Hepatocyte (in vitro differentiated cells): ENCODE measurements around the gene TUBB2A. TPM values are rescaled to one million over a fixed set of nuclear protein-coding genes. Genes with fewer than 3 reads are reported as not detected.
A peak's percentile ranks its signal among the peaks of the same experiment; 100 is the strongest.

ENCODE experiments used
- DNase-seq: peaks from one replicate; pipeline ENCODE4 v3.0.0-alpha.2; 2016; ENCODE audit warnings: low spot score
- H2AFZ ChIP-seq: fragments of 200-600 bp; sonication (generic); 2 replicates; pipeline ENCODE4 v1.6.0; 2016; ENCODE audit warnings: antibody characterized with exemption, mild to moderate bottlenecking
- H3K27ac ChIP-seq: fragments of 200-600 bp; sonication (generic); 2 replicates; pipeline ENCODE4 v1.5.1; 2016; ENCODE audit warnings: mild to moderate bottlenecking
- H3K27me3 ChIP-seq: fragments of 200-600 bp; sonication (generic); 2 replicates; pipeline ENCODE4 v1.6.1; 2016
- H3K36me3 ChIP-seq: fragments of 200-600 bp; sonication (generic); replicated peaks from 2 replicates; pipeline ENCODE4 v1.5.1; 2016; ENCODE audit warnings: low read depth; ENCODE audit not compliant: insufficient read depth
- H3K4me1 ChIP-seq: fragments of 200-600 bp; sonication (generic); 2 replicates; pipeline ENCODE4 v1.5.1; 2016; ENCODE audit warnings: mild to moderate bottlenecking, moderate library complexity; ENCODE audit not compliant: insufficient read depth
- H3K4me2 ChIP-seq: fragments of 200-600 bp; sonication (generic); 2 replicates; pipeline ENCODE4 v1.6.0; 2016
- H3K4me3 ChIP-seq: fragments of 200-600 bp; sonication (generic); 2 replicates; pipeline ENCODE4 v1.5.1; 2016; ENCODE audit warnings: mild to moderate bottlenecking
- H3K79me2 ChIP-seq: fragments of 200-600 bp; sonication (generic); 2 replicates; pipeline ENCODE4 v1.6.0; 2017; ENCODE audit warnings: mild to moderate bottlenecking
- H3K9me2 ChIP-seq: fragments of 200-600 bp; sonication (generic); replicated peaks from 2 replicates; pipeline ENCODE4 v1.6.0; 2017; ENCODE audit warnings: mild to moderate bottlenecking; ENCODE audit not compliant: insufficient read depth
- H3K9me3 ChIP-seq: fragments of 200-600 bp; sonication (generic); 2 replicates; pipeline ENCODE4 v1.5.1; 2016; ENCODE audit warnings: low read depth, mild to moderate bottlenecking
- H4K20me1 ChIP-seq: fragments of 200-600 bp; sonication (generic); 2 replicates; pipeline ENCODE4 v1.6.0; 2016; ENCODE audit warnings: mild to moderate bottlenecking; ENCODE audit not compliant: insufficient read depth, poor library complexity, severe bottlenecking
- EZH2 ChIP-seq: fragments of 200-600 bp; sonication (generic); IDR thresholded peaks from 2 replicates; pipeline ENCODE4 v1.6.1; 2016; ENCODE audit warnings: antibody characterized with exemption, mild to moderate bottlenecking, borderline replicate concordance
- EZH2phosphoT487 ChIP-seq: fragments of 200-600 bp; sonication (generic); IDR thresholded peaks from one replicate; pipeline ENCODE4 v1.6.1; 2018; ENCODE audit warnings: antibody characterized with exemption, mild to moderate bottlenecking, low read depth, moderate library complexity; ENCODE audit not compliant: unreplicated experiment, severe bottlenecking
- WGBS: methylation state at CpG from one replicate; pipeline ENCODE4 v1.1.6; 2016; ENCODE audit warnings: low lambda C conversion rate; ENCODE audit errors: missing lambda C conversion rate; 5-methylcytosine and 5-hydroxymethylcytosine counted together
- polyA plus RNA-seq: library from polyadenylated mRNA; unstranded; fragments of >200 nt; fragmentation: Nextera tagmentation; extraction: Ambion mirVana; gene quantifications from 2 replicates; pipeline ENCODE4 v1.2.1, GENCODE V29; 2016
- total RNA-seq: library from RNA; depleted of rRNA; stranded (reverse); fragments of >200 nt; gene quantifications from 2 replicates; pipeline ENCODE4 v1.2.3, GENCODE V29; 2014
- TF ChIP-seq, protein P1 (sequence below): fragments of 200-600 bp; sonication (generic); IDR thresholded peaks from 2 replicates; pipeline ENCODE4 v1.5.1; 2016; ENCODE audit warnings: antibody characterized with exemption, mild to moderate bottlenecking; ENCODE audit not compliant: poor library complexity

TUBB2A gene
- total and polyA plus RNA-seq, 2 experiments from 2014 or later = 115 to 183 TPM

DNA sequence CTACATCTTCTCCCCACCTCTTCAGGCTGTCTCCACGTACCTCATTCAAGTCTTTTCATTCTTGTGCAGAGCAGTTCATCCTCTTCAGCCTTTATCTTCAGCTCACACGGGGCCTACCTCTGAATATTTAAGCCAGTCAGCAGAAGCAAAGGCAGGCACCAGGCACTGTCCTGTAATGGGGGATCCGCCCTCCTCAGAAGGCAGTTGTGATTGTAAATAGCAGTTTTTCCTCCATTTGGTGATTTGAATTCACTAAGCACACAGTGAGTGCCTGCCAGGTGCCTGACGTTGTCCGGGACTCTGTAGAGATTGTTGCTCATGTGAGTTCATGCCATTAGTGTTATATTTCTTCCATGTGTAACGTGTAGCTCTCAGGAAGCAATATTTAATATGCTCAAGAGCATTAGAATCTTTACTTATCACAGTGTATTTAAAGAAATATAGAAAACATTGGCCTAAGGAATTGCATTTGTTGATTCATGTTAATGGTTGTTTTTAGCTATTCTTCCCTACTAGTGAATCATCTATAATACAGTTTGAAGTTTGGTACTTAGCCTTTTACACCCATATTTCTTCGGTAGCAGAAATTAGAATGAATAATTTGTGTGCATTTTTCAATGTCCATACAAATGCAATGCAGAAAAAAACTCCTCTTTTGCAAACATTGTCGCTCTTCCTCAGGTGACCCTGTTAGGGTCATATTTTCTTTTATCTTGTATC is 20.9 kb downstream of the TUBB2A start:
- no peak overlapping the region for H2AFZ ChIP-seq
- no peaks in the 10 kb centered on the region for H3K9me2 ChIP-seq
- DNase-seq = no peak
- peak overlapping the region; percentile 48 for H3K4me2 ChIP-seq
- H3K9me3 ChIP-seq = no peaks in the 10 kb centered on the region
- H3K4me3 ChIP-seq = no peak overlapping the region
- H3K4me1 ChIP-seq = peaks cover 17% of the 10 kb centered on the region
- no peaks in the 10 kb centered on the region for H3K27me3 ChIP-seq
- no peaks in the 10 kb centered on the region for H4K20me1 ChIP-seq
- peak overlapping the region; percentile 72 for H3K27ac ChIP-seq
- TF ChIP-seq, protein P1, sequence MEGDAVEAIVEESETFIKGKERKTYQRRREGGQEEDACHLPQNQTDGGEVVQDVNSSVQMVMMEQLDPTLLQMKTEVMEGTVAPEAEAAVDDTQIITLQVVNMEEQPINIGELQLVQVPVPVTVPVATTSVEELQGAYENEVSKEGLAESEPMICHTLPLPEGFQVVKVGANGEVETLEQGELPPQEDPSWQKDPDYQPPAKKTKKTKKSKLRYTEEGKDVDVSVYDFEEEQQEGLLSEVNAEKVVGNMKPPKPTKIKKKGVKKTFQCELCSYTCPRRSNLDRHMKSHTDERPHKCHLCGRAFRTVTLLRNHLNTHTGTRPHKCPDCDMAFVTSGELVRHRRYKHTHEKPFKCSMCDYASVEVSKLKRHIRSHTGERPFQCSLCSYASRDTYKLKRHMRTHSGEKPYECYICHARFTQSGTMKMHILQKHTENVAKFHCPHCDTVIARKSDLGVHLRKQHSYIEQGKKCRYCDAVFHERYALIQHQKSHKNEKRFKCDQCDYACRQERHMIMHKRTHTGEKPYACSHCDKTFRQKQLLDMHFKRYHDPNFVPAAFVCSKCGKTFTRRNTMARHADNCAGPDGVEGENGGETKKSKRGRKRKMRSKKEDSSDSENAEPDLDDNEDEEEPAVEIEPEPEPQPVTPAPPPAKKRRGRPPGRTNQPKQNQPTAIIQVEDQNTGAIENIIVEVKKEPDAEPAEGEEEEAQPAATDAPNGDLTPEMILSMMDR = no peak
- TF ChIP-seq EZH2 (no peak), EZH2phosphoT487 (no peak)
- no peaks in the 10 kb centered on the region for H3K79me2 ChIP-seq
- WGBS = 83% methylated on average over 8 of the region's 8 CpGs
- no peaks in the 10 kb centered on the region for H3K36me3 ChIP-seq

- Histone ChIP-seq H3K27me3 (no peaks in the 10 kb centered on the region), H3K36me3 (no peaks in the 10 kb centered on the region), H3K9me3 (no peaks in the 10 kb centered on the region), H3K27ac (peak overlapping the region; percentile 72), H3K4me1 (peaks cover 17% of the 10 kb centered on the region), H4K20me1 (no peaks in the 10 kb centered on the region), H2AFZ (no peak overlapping the region), H3K4me2 (peak overlapping the region; percentile 48), H3K4me3 (no peak overlapping the region), H3K79me2 (no peaks in the 10 kb centered on the region), H3K9me2 (no peaks in the 10 kb centered on the region)
- TF ChIP-seq EZH2phosphoT487 (no peak), EZH2 (no peak)
- TF ChIP-seq, protein P1 = no peak
- peak; percentile 48 for DNase-seq
- WGBS = 66% methylated on average over 13 of the region's 13 CpGs
Observed at GRCh38 chr6:3135668-3136291, 21.6 kb downstream of the TUBB2A start.

DNA sequence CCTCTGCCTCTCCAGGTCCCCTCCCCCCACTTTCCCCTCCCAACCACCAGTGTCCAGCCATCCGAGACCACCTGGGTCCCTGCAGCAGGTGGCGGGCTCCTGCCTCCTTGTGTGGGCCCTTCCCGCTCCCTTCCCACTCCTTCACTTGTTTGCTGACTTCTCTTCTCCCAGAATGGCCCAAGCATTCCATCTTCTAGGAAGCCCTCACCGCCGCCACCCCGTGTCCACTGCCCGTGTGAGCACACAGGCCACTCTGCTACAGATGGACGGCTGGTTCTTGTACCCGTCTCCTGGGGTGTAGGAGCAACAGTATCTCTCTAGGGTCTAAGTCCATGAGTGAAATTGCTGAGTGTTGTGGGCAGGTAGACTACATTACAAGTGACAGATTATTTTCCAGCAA is 23.8 kb downstream of the TUBB2A start:
- WGBS = 91% methylated on average over 9 of the region's 9 CpGs
- Histone ChIP-seq H3K4me1 (peaks cover 12% of the 10 kb centered on the region), H3K9me3 (no peaks in the 10 kb centered on the region), H3K27ac (no peak overlapping the region), H3K36me3 (no peaks in the 10 kb centered on the region), H4K20me1 (no peaks in the 10 kb centered on the region), H3K9me2 (no peaks in the 10 kb centered on the region), H2AFZ (no peak overlapping the region), H3K4me3 (no peak overlapping the region), H3K27me3 (no peaks in the 10 kb centered on the region), H3K4me2 (no peak overlapping the region), H3K79me2 (no peaks in the 10 kb centered on the region)
- no peak for DNase-seq
- TF ChIP-seq EZH2 = no peak
- TF ChIP-seq, protein P1 = no peak
- no peak for TF ChIP-seq EZH2phosphoT487
